ENCODE data around the gene IGSF21.

DNA sequence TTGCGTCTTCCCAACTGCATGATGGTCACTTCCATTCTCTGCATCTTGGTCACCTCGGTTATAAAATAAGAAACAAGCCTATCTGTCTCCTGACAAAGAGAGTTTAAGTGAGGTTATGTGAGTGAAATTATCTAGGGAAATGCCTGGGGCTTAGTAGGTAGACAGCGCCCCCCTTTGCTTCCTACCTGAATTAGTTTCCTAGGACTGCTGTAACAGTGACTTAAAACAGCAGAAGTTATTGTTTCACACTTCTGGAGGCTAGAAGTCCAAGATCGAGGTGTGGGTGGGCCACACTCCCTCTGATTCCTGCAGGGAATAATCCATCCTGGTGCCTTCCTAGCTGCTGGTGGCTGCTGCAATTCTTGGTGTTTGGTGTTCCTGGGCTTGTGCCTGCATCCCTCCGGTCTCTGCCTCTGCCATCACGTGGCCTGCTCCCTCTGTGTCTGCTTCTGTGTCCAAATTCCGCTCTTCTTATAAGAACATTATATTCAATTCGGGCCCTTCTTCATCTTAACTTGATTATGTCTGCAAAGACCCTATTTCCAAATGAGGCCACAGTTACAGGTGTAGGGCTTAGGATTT, 92.6 kb downstream of the IGSF21 start:
- no peak for TF ChIP-seq POLR2A (IDR thresholded peaks at IDR 0.05)
- TF ChIP-seq, protein P1, sequence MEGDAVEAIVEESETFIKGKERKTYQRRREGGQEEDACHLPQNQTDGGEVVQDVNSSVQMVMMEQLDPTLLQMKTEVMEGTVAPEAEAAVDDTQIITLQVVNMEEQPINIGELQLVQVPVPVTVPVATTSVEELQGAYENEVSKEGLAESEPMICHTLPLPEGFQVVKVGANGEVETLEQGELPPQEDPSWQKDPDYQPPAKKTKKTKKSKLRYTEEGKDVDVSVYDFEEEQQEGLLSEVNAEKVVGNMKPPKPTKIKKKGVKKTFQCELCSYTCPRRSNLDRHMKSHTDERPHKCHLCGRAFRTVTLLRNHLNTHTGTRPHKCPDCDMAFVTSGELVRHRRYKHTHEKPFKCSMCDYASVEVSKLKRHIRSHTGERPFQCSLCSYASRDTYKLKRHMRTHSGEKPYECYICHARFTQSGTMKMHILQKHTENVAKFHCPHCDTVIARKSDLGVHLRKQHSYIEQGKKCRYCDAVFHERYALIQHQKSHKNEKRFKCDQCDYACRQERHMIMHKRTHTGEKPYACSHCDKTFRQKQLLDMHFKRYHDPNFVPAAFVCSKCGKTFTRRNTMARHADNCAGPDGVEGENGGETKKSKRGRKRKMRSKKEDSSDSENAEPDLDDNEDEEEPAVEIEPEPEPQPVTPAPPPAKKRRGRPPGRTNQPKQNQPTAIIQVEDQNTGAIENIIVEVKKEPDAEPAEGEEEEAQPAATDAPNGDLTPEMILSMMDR (IDR thresholded peaks at IDR 0.05), result no peak
- TF ChIP-seq POLR2AphosphoS5 (IDR thresholded peaks at IDR 0.05), result no peak

All from suprapubic skin (tissue), 4 donors.